Activated naive CD8-positive, alpha-beta T cell treated with anti-CD3 and anti-CD28 coated beads, Interleukin-2, amount 50 U/mL, for 24 hours (primary cell): ENCODE data around the gene RNF7.
A peak's percentile ranks its signal among the peaks of the same experiment; 100 is the strongest.

Experiments
- ATAC-seq: fragments of 150-1000 bp; cut with Tn5 transposase; one replicate; pipeline ENCODE4 v1.10.0; 2021
- DNase-seq: peaks from one replicate; pipeline ENCODE4 v3.0.0; 2021
- H3K27ac Mint-ChIP-seq: one replicate; pipeline ENCODE4 v1.8.0; 2021; ENCODE audit warnings: mild to moderate bottlenecking, mixed read lengths
- H3K27me3 Mint-ChIP-seq: one replicate; pipeline ENCODE4 v1.8.0; 2021; ENCODE audit warnings: mixed read lengths
- H3K36me3 Mint-ChIP-seq: one replicate; pipeline ENCODE4 v1.8.0; 2021; ENCODE audit warnings: low read depth, mixed read lengths
- H3K4me1 Mint-ChIP-seq: one replicate; pipeline ENCODE4 v1.8.0; 2021; ENCODE audit warnings: mixed read lengths
- H3K4me3 Mint-ChIP-seq: one replicate; pipeline ENCODE4 v1.8.0; 2021; ENCODE audit warnings: mild to moderate bottlenecking, moderate library complexity, mixed read lengths
- H3K9me3 Mint-ChIP-seq: one replicate; pipeline ENCODE4 v1.8.0; 2021; ENCODE audit warnings: mixed read lengths

The RNF7 gene

DNA sequence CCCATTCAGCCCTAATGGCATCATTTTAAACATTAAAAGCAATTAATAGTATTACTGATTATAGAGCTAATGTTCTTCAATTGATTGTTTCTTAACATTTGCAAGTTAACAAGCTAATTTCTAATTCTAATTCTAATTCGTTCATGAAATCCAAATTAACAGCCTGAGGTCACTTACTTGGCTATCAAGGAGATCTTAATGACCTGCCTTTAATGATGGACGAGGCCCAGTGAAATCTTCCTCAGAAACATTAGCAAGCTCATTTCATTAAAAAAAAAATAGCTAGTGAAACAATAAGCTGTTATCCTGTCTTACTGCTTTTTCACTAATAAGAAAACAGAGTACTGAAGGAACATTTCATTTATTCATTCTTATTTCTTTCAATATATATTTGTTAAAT is 15.4 kb upstream of the RNF7 start:
- ATAC-seq, result no peak
- Mint-ChIP-seq H3K27ac (no peak overlapping the region), H3K4me1 (no peaks in the 10 kb centered on the region)

GRCh38 chr3:141723255-141723654 is 14.8 kb upstream of the RNF7 start:
- H3K4me1 Mint-ChIP-seq, result no peaks in the 10 kb centered on the region
- no peak overlapping the region for H3K4me3 Mint-ChIP-seq
- H3K27ac Mint-ChIP-seq, result no peak overlapping the region
- H3K36me3 Mint-ChIP-seq, result no peaks in the 10 kb centered on the region
- ATAC-seq, result no peak
- H3K27me3 Mint-ChIP-seq, result no peaks in the 10 kb centered on the region
- DNase-seq, result no peak
- no peaks in the 10 kb centered on the region for H3K9me3 Mint-ChIP-seq

More for the DNA sequence above, 15.4 kb upstream of the RNF7 start:
- Mint-ChIP-seq H3K4me3 (no peak overlapping the region), H3K36me3 (no peaks in the 10 kb centered on the region), H3K27me3 (no peaks in the 10 kb centered on the region), H3K9me3 (no peaks in the 10 kb centered on the region)
- DNase-seq, result no peak

- DNase-seq (no peak), ATAC-seq (no peak)
- Mint-ChIP-seq H3K9me3 (no peaks in the 10 kb centered on the region), H3K36me3 (no peaks in the 10 kb centered on the region), H3K27ac (no peak overlapping the region), H3K4me3 (no peak overlapping the region), H3K4me1 (no peaks in the 10 kb centered on the region), H3K27me3 (no peaks in the 10 kb centered on the region)
Observed at GRCh38 chr3:141724186-141724585, 13.9 kb upstream of the RNF7 start.

GRCh38 chr3:141725036-141725435 is 13.1 kb upstream of the RNF7 start:
- Mint-ChIP-seq H3K27me3 (no peaks in the 10 kb centered on the region), H3K4me1 (no peaks in the 10 kb centered on the region), H3K4me3 (no peak overlapping the region), H3K36me3 (no peaks in the 10 kb centered on the region), H3K9me3 (no peaks in the 10 kb centered on the region), H3K27ac (no peak overlapping the region)
- ATAC-seq, result no peak
- DNase-seq, result no peak

- Mint-ChIP-seq H3K4me1 (no peaks in the 10 kb centered on the region), H3K9me3 (no peaks in the 10 kb centered on the region), H3K4me3 (no peak overlapping the region), H3K36me3 (no peaks in the 10 kb centered on the region), H3K27me3 (no peaks in the 10 kb centered on the region), H3K27ac (no peak overlapping the region)
- ATAC-seq (no peak), DNase-seq (no peak)
Observed at GRCh38 chr3:141726483-141726882, 11.6 kb upstream of the RNF7 start.

DNA sequence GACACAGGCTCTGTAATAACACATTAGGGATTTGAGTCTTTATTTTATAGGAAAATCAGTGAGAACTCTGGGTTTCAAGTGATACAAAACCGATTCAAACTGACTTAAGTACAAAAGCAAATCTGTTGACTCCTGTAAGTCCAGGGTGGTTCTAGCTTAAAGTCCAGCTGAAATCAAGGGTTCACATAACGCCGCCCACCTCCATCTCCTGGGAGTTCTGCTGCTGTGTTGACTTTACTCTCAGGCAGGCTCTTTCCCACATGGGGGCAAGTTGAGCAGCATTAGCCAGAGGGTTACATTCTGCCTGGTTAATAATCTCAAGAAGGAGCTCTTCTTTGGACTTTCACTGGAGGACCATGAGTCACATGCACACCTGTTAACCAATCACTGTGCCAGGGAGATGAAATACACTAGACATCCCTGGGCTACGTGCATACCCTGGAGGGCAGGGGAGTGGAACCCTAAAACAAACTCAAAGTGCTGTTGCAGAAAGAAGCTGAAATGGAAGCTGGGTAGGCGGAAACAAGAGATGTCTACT is 9.7 kb upstream of the RNF7 start:
- Mint-ChIP-seq H3K27me3 (no peaks in the 10 kb centered on the region), H3K4me3 (no peak overlapping the region), H3K4me1 (no peaks in the 10 kb centered on the region), H3K27ac (no peak overlapping the region), H3K36me3 (no peaks in the 10 kb centered on the region), H3K9me3 (no peaks in the 10 kb centered on the region)
- ATAC-seq (no peak), DNase-seq (no peak)

DNA sequence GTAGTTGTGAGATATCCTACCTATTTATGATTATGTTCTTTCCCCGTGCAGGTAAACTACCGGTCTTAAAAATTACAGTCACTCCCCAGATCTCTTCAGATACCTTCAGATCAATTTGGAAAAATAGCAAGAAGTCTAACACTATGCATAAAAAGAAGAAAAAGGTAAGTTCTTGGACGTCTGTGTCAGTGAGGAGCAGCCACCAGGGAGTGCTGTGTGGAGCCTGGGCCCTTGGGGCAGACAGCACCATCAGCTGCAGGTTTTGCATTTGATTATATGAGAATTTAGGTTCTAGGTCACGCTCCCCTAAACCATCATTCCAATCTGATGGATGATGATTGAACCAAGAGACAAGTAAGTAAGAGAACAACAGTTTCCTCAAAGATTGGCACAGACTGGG is 8.9 kb upstream of the RNF7 start:
- H3K36me3 Mint-ChIP-seq, result no peaks in the 10 kb centered on the region
- no peaks in the 10 kb centered on the region for H3K4me1 Mint-ChIP-seq
- no peak overlapping the region for H3K4me3 Mint-ChIP-seq
- H3K9me3 Mint-ChIP-seq, result no peaks in the 10 kb centered on the region
- ATAC-seq (no peak), DNase-seq (no peak)
- H3K27me3 Mint-ChIP-seq, result no peaks in the 10 kb centered on the region
- H3K27ac Mint-ChIP-seq, result no peak overlapping the region

DNA sequence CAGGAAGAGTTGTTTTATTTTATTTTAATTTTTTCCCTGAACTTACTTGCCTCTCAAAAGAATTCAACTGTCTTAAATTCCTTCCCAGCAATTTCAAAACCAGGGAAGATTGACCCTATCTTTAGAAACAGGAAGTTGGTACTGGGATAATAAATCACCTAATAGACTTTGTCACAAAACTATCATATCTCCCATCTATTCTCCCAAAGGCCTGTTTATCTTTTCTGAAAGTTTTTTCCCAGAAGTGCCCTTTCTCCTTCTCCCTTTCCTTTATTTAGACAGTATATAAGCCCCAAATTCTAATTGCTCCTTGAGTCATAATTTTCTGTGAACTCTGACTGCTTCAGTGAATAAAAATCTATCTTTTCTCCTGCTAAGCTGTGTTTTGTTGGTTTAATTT is 2.9 kb upstream of the RNF7 start:
- Mint-ChIP-seq H3K27me3 (no peaks in the 10 kb centered on the region), H3K9me3 (no peaks in the 10 kb centered on the region), H3K27ac (no peak overlapping the region), H3K36me3 (peaks cover 5% of the 10 kb centered on the region), H3K4me3 (no peak overlapping the region), H3K4me1 (peaks cover 13% of the 10 kb centered on the region)
- DNase-seq (no peak), ATAC-seq (no peak)

GRCh38 chr3:141735770-141736465 is 2.2 kb upstream of the RNF7 start:
- ATAC-seq, result no peak
- Mint-ChIP-seq H3K36me3 (peaks cover 8% of the 10 kb centered on the region), H3K4me3 (no peak overlapping the region), H3K9me3 (no peaks in the 10 kb centered on the region), H3K27me3 (no peaks in the 10 kb centered on the region), H3K27ac (no peak overlapping the region), H3K4me1 (peaks cover 20% of the 10 kb centered on the region)
- no peak for DNase-seq

GRCh38 chr3:141737093-141737492 is 1.0 kb upstream of the RNF7 start:
- no peak for DNase-seq
- no peak overlapping the region for H3K4me3 Mint-ChIP-seq
- no peak overlapping the region for H3K27ac Mint-ChIP-seq
- ATAC-seq, result no peak
- H3K4me1 Mint-ChIP-seq, result peaks cover 30% of the 10 kb centered on the region
- no peaks in the 10 kb centered on the region for H3K27me3 Mint-ChIP-seq
- peaks cover 9% of the 10 kb centered on the region for H3K36me3 Mint-ChIP-seq
- H3K9me3 Mint-ChIP-seq, result no peaks in the 10 kb centered on the region

DNA sequence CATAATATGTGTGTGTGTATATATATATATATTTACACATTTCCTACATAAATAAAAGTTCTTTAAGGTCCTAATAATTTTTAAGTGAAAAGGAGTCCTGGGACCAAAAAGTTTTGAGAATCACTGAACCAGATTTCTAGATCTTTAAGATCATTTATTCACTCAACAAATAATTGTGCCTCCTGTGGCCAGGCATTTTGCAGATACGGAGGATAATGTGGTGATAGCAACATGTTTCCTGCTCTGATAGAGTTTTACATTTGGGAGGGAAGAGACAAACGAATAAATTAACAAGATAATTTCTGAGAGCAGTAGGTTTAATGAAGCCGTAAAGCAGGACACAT is 448 bp upstream of the RNF7 start:
- no peaks in the 10 kb centered on the region for H3K9me3 Mint-ChIP-seq

DNA sequence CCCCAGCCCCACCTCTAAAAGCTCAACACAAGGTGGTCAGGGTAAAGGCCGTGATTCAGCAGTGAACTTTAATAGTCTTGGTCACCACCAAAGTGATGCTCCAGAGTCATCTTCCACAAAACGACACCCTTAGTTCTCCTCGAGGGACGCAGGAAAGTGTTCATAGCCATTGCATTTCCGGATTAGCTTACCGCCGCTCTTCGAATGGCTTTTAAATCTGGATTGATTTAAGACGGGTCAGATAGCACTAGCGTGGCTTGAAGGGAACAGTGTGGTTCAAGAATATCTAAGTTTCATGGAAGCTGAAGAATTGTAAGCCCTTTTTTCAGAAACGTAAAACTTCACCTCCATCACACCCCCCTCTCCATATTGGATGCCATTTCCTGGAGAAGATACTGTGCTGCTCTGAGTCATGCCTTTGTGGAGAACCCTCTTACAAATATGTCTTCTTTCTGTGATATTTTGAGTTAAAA is 829 bp downstream of the RNF7 start:
- no peak for ATAC-seq
- peaks cover 40% of the 10 kb centered on the region for H3K4me1 Mint-ChIP-seq
- DNase-seq, result no peak
- H3K27ac Mint-ChIP-seq, result peak overlapping the region; percentile 92
- no peaks in the 10 kb centered on the region for H3K9me3 Mint-ChIP-seq
- H3K36me3 Mint-ChIP-seq, result peaks cover 18% of the 10 kb centered on the region
- peak overlapping the region; percentile 91 for H3K4me3 Mint-ChIP-seq
- no peaks in the 10 kb centered on the region for H3K27me3 Mint-ChIP-seq

More for the DNA sequence above, 448 bp upstream of the RNF7 start:
- Mint-ChIP-seq H3K4me3 (peak overlapping the region; percentile 71), H3K36me3 (peaks cover 11% of the 10 kb centered on the region), H3K27ac (peak overlapping the region; percentile 80), H3K4me1 (peaks cover 33% of the 10 kb centered on the region), H3K27me3 (no peaks in the 10 kb centered on the region)
- no peak for DNase-seq
- ATAC-seq, result no peak

DNA sequence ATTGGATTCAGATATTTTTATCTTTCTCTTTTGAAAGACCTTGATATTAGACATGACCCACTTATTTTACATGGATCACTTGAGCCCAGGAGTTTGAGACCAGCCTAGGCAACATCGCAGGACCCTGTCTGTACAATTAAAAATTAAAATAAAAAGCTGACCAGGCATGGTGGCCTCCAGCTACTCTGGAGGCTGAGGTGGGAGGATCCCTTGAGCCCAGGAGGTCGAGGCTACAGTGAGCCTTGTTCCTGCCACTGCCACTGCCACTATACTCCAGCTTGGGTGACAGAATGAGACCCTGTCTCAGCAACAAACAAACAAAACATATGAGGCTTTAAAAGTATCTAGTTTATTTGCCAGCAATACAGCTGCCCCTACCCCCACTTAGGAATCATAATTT is 1.6 kb downstream of the RNF7 start:
- no peak for ATAC-seq
- peaks cover 46% of the 10 kb centered on the region for H3K4me1 Mint-ChIP-seq

DNA sequence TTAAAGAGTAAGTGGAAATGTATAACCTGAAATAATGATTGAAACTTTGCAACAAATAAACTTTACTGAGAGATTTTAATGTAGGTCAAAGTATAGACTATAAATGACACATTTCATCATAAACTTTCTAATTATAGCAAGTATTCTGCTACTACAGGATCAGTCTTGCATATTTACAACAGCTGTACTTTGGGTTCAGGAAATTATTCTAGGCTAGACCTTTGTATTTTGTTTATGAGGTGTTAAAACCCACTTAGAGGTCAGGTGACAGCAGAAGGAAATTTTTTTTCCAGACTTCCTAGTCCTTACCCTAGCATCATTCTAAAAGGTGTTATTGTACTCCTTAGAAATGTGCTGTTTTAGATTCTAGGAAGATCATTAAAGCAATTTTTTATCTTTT is 2.3 kb downstream of the RNF7 start:
- no peak for ATAC-seq
- Mint-ChIP-seq H3K27me3 (no peaks in the 10 kb centered on the region), H3K9me3 (no peaks in the 10 kb centered on the region), H3K4me3 (peak overlapping the region; percentile 91), H3K27ac (peak overlapping the region; percentile 92), H3K36me3 (peaks cover 29% of the 10 kb centered on the region), H3K4me1 (peaks cover 46% of the 10 kb centered on the region)
- DNase-seq, result no peak

More for the DNA sequence above, 1.6 kb downstream of the RNF7 start:
- peak overlapping the region; percentile 91 for H3K4me3 Mint-ChIP-seq
- no peak for DNase-seq
- no peaks in the 10 kb centered on the region for H3K27me3 Mint-ChIP-seq
- H3K36me3 Mint-ChIP-seq, result peaks cover 25% of the 10 kb centered on the region
- H3K27ac Mint-ChIP-seq, result peak overlapping the region; percentile 92
- H3K9me3 Mint-ChIP-seq, result no peaks in the 10 kb centered on the region

DNA sequence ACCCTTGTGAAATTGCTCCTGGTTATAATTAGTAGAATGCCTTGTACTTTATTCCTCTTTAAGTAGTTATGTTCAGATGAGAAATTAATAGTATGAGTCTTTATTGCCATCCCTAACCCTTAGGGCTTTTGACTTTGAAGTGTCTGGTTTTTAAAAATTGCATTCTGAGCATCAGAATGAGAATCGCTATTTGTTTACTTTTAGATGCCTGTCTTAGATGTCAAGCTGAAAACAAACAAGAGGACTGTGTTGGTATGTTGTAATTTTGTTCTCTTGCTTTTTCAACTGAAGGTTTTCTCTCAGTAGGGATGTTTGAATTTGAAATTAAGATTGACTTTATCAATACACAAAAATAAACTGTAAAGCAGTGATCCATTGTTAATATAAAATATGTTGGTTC is 5.2 kb downstream of the RNF7 start:
- Mint-ChIP-seq H3K27ac (no peak overlapping the region), H3K36me3 (peaks cover 40% of the 10 kb centered on the region), H3K27me3 (no peaks in the 10 kb centered on the region), H3K4me1 (peaks cover 53% of the 10 kb centered on the region), H3K9me3 (no peaks in the 10 kb centered on the region), H3K4me3 (no peak overlapping the region)
- no peak for ATAC-seq
- no peak for DNase-seq

- Mint-ChIP-seq H3K27me3 (no peaks in the 10 kb centered on the region), H3K27ac (no peak overlapping the region), H3K4me1 (peaks cover 26% of the 10 kb centered on the region), H3K4me3 (no peak overlapping the region), H3K9me3 (no peaks in the 10 kb centered on the region), H3K36me3 (peaks cover 40% of the 10 kb centered on the region)
- ATAC-seq (peak; percentile 84), DNase-seq (no peak)
Observed at GRCh38 chr3:141746962-141747361, 8.9 kb downstream of the RNF7 start.
